NCI-H1930 (cell line): ENCODE data around the gene SYT15.

Experiments
- DNase-seq, 2 experiments: peaks; one replicate each; lab custom pipeline; 2025; lab: John Stamatoyannopoulos, UW

The SYT15 gene

GRCh38 chr10:46544989-46545791 is 33.7 kb upstream of the SYT15 start:
- DNase-seq: no peak

DNA sequence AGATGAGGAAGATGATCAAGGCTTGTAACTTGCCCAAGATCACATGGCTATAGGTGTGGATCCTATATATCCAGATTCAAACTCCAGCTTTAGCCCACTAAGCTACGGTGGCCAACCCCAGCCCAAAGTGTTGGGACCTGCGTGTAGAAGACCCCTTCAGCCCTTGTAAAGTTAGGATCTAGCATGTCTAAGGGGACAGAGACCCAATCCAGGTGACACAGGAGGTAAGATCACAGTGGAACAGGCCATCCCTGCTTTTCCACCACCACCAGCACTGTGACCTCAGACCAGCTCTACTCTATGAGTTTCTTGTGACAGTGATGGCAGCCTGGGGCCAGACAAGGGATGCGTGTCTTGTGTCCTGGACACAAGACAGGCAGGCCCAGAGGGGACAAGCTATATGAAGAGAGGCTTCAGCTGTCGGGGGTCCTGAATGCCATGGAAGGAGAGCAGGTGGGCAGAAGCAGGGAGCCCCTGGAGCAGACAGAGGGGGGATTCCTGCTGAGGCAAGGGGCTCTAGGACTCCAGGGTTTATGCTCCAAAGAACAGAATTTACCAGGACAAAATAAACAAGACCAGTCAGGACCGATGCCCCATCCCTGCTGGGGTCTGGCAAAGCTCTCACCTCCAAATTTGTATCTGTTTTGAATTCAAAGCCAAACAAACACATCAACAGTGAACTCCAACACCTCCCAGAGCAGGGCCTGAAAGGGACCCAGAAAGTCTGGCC is 32.9 kb upstream of the SYT15 start:
- no peak for DNase-seq

DNA sequence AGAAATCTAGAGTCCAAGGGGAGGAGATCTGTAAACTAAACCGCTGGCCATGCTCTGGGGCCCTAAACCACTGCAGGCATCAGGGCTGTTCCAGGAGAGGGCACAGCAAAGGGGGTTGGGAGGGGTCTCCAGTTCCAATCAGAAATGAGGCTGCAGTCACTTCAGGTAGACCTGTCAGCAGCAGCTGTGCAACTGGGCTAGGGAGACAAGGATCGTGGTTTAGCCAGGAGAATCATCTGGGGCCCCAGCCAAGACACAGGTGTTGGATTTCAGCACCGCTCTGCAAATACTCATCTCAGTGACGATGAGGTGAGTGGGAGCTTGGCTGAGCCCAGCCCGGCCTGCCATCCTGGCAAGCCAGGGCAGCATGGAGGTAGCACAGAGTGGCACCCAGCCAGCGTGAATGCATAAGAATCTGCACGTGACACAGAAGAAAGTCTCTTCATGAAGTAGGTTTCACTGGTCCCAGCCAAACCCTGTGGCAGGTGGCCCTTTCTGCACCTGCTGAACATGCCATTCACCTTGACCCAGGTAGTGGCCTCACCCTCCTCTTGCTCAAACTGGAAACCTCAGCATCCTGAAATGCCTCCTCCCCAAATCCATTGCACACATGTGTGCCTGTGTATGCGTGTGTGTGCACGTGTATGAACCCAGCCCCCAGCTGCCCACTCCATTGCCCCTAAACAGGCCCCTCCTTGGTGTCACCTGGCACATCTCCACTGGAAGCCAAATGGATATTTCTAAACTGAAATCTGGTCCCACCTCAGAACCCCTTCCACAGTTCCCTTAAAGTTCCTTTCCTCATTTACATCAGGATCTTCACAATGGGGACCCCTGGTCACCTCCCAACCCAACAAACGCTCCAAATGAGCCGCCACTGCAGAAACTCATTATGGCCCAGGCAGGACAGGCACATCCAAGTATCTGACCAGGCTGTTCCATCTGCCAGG is 32.1 kb upstream of the SYT15 start:
- no peak for DNase-seq

GRCh38 chr10:46547541-46548497 is 31.1 kb upstream of the SYT15 start:
- no peak for DNase-seq

- DNase-seq: no peak
Measured at GRCh38 chr10:46548498-46549090, 30.3 kb upstream of the SYT15 start.

GRCh38 chr10:46549171-46550075 is 29.5 kb upstream of the SYT15 start:
- no peak for DNase-seq

DNA sequence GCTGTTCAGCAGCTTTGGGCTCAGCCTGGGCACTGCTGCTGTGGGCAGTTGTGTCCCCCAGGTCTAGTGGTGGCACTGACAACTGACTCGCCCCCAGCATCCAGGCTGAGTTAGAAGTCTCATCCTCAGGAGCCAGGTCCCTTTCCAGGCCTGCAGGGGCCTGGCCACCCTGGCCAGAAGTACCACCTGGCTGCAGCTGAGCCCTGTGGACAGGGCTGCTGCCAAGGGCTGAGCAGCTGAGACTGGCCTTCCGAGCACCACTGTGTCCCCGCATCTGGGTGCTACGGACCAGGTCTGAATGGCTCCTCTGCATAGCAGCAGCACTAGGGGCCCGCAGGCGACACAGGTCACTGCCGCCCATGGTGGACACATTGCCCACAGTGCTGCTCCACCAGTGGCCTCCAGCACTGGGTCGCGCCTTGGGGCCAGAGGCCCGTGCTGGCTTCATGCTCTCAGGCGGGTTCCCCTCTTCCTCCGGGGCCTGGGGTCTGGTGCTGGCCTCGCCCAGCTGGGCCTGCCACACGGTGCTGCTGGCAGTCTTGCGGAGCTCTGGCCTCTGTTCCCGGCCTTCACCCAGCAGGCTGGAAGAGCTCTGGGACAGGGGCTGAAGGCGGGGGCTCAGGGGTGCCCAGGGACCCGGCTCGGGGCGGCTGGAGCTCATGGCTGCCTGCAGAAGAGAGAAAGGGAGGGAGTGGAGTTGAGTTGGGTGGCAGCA is 28.7 kb upstream of the SYT15 start:
- no peak for DNase-seq

DNA sequence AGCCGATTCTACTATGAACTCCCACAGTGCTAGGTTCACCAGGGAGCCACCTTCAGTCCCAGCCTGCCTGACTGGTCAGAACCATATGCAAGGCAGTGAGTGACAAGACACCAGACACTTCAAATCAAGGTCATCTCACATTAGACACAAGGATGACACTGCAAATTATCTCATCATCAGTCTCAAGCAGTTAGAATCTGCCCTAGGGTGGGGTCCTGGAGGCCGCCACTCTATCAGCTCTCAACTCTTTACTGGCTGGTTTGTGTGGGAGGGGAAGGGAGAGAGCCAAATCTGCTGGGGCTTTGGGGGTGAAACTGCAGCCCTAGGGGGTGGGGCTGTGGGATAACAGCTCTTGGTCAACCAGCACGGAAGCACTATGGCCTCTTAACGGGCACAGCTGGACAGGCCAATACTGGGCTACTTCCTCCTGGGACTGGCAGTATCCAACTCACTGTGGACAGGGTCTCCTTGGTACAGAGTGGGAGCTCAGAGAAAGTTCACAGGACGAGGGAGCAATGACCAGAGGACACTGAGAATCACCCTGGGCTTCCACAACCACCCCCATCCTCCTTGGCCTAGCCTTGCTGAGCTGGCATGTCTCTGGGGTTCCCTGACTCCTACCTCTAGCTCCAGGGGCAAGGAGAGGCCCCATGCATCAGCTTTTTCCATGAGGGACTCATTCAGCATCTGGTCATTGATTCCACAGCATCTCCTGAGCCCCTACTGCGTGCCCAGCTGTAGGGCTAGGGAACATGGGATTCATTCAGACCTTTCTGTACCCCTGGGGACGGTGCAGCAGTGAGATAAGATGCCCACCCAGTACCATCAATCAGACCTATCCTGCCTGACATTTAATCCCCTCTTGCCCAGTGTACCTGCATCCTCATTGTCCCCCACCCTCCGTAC is 27.9 kb upstream of the SYT15 start:
- DNase-seq: no peak

GRCh38 chr10:46551701-46552525 is 27.0 kb upstream of the SYT15 start:
- no peak for DNase-seq

DNA sequence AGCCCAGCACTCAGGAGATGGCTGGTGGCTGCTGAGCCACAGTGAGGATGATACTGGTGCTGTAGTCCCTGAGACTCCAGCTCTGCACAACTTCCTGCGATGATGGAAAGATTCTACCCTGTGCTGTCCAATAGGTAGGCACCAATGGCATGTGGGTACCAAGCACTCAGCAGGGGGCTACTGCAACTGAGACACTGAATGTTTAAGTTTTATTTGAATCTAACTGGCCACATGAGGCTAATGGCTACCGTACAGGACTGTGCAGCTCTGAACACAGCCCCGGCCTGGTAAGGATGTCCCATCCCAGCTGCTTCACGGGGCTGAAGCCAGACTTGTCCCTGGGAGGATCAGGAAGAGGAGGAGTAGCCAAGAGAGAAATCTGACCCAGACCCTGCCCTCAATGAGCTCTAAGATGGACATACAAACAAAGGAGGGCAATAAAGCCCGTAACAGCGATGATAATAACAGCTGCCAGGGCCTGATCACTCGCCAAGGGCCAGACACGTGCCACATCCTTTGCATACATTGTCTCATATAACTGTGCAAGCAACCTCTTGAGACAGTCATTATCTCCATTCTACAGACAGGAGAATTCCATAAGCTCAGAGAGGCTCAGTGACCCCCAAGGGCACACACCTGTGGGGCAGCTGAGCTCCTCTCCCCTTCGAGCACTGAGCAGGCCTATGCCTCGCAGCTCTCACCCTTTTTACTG is 26.2 kb upstream of the SYT15 start:
- DNase-seq: no peak

DNA sequence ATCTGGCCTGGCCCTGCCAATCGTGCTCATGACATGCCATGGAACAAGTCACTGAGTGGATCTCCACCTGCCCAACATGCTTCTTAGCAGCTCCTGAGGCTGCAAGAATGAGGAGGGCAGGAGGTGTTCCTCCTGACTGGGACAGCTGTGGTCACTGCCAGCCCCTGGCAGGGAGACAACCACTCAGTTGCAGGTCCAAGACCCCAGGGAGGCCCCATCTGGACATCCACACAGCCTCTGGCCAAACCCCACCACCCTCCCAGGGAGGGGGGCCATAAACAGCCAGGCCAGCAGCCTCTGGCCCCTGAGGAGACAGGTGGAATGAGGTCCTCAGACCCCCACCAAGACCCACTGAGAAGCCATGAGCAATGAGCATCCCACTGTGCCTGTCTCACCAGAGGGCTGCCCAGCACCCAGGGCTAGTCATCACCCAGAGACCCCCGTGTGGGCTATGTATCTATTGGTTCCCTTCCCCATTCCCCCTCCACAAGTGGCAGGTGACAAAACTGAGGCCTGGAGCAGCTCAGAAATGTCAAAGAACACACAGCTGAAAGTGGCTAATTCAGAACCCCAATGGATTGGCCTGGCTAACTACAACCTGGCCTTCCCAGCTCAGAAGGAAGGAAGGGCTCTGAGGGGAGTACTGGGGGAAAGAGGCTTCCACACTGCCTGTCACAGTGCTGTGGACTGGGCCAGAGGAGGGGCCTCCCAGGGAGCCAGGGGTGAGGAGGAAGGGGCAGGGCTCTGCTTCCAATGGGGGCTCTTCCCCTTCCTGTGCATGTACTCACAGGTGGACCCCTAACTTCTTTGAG is 25.5 kb upstream of the SYT15 start:
- DNase-seq: no peak

DNA sequence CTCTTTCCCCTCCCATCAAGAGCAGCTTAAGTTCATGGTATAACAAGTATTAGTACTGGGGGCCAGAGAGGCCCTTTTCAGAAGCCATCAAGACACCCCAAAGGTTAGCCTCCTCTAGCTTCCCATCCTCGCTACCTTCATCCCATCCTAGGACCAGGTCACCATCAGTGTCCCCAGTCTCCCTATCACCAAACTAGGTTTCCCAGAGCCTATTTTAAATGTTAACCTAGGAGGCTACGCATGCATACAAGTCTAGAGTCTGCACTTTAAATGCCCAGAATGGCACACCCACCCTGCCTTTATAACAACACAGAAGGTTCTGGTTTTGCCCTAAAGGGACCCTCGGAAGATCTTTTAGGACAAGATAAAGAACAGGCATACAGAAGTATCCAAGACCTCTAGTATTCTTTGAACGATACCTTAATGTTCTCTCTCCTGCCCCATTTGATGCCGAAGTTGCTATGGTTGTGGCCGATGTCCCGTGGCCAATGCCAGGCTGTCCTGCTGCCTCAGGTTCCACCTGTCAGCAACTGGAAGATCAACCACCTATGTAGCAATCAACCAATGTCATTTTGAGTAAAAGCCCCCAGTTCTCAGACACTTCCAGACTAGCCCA is 24.7 kb upstream of the SYT15 start:
- no peak for DNase-seq

- no peak for DNase-seq
Measured at GRCh38 chr10:46555366-46555712, 23.6 kb upstream of the SYT15 start.

- no peak for DNase-seq
Measured at GRCh38 chr10:46555713-46556514, 23.0 kb upstream of the SYT15 start.
